ENCODE results near the gene CA5B.
"Not testable (repeated sequence)": the region's sequence is repeated elsewhere in the genome, so short reads cannot be mapped to it uniquely, and the experiment has no call there.

Gene CA5B

GRCh38 chrX:15737959-15738902 is at the start of gene CA5B:
Gene CA5B, plus strand, starts transcription at chrX:15738270. Its CDS starts 11,754 bp downstream, at chrX:15750024.
- no peak for DNase-seq

- DNase-seq: no peak
These were observed 43.1 kb upstream of the CA5B start for GRCh38 chrX:15694941-15695451.

GRCh38 chrX:15696516-15696915 is 41.6 kb upstream of the CA5B start:
- DNase-seq: no peak

GRCh38 chrX:15702488-15703371 is 35.3 kb upstream of the CA5B start:
- no peak for DNase-seq

GRCh38 chrX:15703809-15704208 is 34.3 kb upstream of the CA5B start:
- DNase-seq: not testable (repeated sequence)

- not testable (repeated sequence) for DNase-seq
These were observed 33.8 kb upstream of the CA5B start for GRCh38 chrX:15704273-15704672.

- no peak for DNase-seq
These were observed 23.5 kb upstream of the CA5B start for GRCh38 chrX:15714529-15714928.

GRCh38 chrX:15718283-15718970 is 19.6 kb upstream of the CA5B start:
- no peak for DNase-seq

GRCh38 chrX:15719324-15719968 is 18.6 kb upstream of the CA5B start:
- no peak for DNase-seq

- no peak for DNase-seq
These were observed 16.2 kb upstream of the CA5B start for GRCh38 chrX:15721911-15722310.

GRCh38 chrX:15723887-15724517 is 14.1 kb upstream of the CA5B start:
- DNase-seq: no peak

- DNase-seq: no peak
These were observed 13.2 kb upstream of the CA5B start for GRCh38 chrX:15724911-15725310.

- DNase-seq: not testable (repeated sequence)
These were observed 6.7 kb upstream of the CA5B start for GRCh38 chrX:15731368-15731767.

- DNase-seq: no peak
These were observed 696 bp upstream of the CA5B start for GRCh38 chrX:15737190-15737958.

GRCh38 chrX:15739886-15740285 is 1.8 kb downstream of the CA5B start:
- DNase-seq: no peak

- DNase-seq: no peak
These were observed 6.3 kb downstream of the CA5B start for GRCh38 chrX:15744181-15744867.

- DNase-seq: no peak
These were observed 7.1 kb downstream of the CA5B start for GRCh38 chrX:15745179-15745578.

GRCh38 chrX:15746651-15747050 is 8.6 kb downstream of the CA5B start:
- DNase-seq: not testable (repeated sequence)

GRCh38 chrX:15747626-15748173 is 9.6 kb downstream of the CA5B start:
- no peak for DNase-seq

GRCh38 chrX:15748841-15749240 is 10.8 kb downstream of the CA5B start:
- DNase-seq: no peak
